PC-9 (cell line): ENCODE results near the gene SUGCT. TPM values are rescaled to one million over a fixed set of nuclear protein-coding genes. Genes with fewer than 3 reads are reported as not detected.

ENCODE experiments used
- BruUV-seq: library from RNA; stranded (reverse); fragments of 400-500 nt; replicated peaks from 2 replicates; lab custom pipeline; 2021; lab: Mats Ljungman, UMichigan
- CTCF ChIA-PET: fragments of 300-600 bp; sonication (Branson Sonifier 250); formaldehyde crosslinking; loops from one replicate; lab custom pipeline; 2022; ENCODE audit warnings: antibody characterized with exemption; lab: Charles Lee
- POLR2A ChIA-PET: fragments of 300-600 bp; sonication (Branson Sonifier 250); formaldehyde crosslinking; loops from one replicate; lab custom pipeline; 2022; ENCODE audit warnings: antibody characterized with exemption; ENCODE audit not compliant: unreplicated experiment; lab: Charles Lee
- DNase-seq, 2 experiments: peaks; one replicate each; pipeline versions ENCODE4 v3.0.0 to v3.0.0-alpha.2; 2015 to 2022; ENCODE audit warnings: mixed read lengths in 1 of 2
- H2AFZ ChIP-seq: fragments of 200-600 bp; sonication (generic); 2 replicates; pipeline ENCODE4 v1.8.1; 2017; ENCODE audit warnings: antibody characterized with exemption
- H3F3A ChIP-seq: fragments of 200-600 bp; sonication (generic); 2 replicates; pipeline ENCODE4 v1.8.1; 2017; ENCODE audit warnings: antibody characterized with exemption, mild to moderate bottlenecking, low read depth; ENCODE audit not compliant: insufficient read depth
- H3K27ac ChIP-seq: fragments of 200-600 bp; sonication (generic); 2 replicates; pipeline ENCODE4 v1.6.1; 2016; ENCODE audit warnings: mixed run types
- H3K27me3 ChIP-seq: fragments of 200-600 bp; sonication (generic); 2 replicates; pipeline ENCODE4 v1.6.1; 2016; ENCODE audit warnings: low read depth, mixed run types; ENCODE audit not compliant: insufficient read depth
- H3K36me3 ChIP-seq: fragments of 200-600 bp; sonication (generic); 2 replicates; pipeline ENCODE4 v1.6.1; 2016; ENCODE audit warnings: low read depth, mixed run types
- H3K4me1 ChIP-seq: fragments of 200-600 bp; sonication (generic); replicated peaks from 2 replicates; pipeline ENCODE4 v1.6.1; 2016; ENCODE audit warnings: mixed run types; ENCODE audit not compliant: insufficient read depth
- H3K4me2 ChIP-seq: fragments of 200-600 bp; sonication (generic); 2 replicates; pipeline ENCODE4 v1.6.1; 2017; ENCODE audit warnings: mixed run types
- H3K4me3 ChIP-seq: fragments of 200-600 bp; sonication (generic); 2 replicates; pipeline ENCODE4 v1.6.1; 2016; ENCODE audit warnings: mixed run types
- H3K79me2 ChIP-seq: fragments of 200-600 bp; sonication (generic); 2 replicates; pipeline ENCODE4 v1.6.1; 2017; ENCODE audit warnings: low read depth, mixed run types
- H3K9me2 ChIP-seq: fragments of 200-600 bp; sonication (generic); 2 replicates; pipeline ENCODE4 v1.8.1; 2017; ENCODE audit warnings: mild to moderate bottlenecking; ENCODE audit not compliant: insufficient read depth
- H3K9me3 ChIP-seq: fragments of 200-600 bp; sonication (generic); 2 replicates; pipeline ENCODE4 v1.8.1; 2016; ENCODE audit warnings: low read depth; ENCODE audit not compliant: insufficient read depth
- H4K20me1 ChIP-seq: fragments of 200-600 bp; sonication (generic); 2 replicates; pipeline ENCODE4 v1.8.1; 2017; ENCODE audit not compliant: insufficient read depth
- EZH2 ChIP-seq: fragments of 200-600 bp; sonication (generic); IDR thresholded peaks from 2 replicates; pipeline ENCODE4 v1.8.0; 2017; ENCODE audit warnings: antibody characterized with exemption, low read depth
- intact Hi-C: fragments of 100-400 bp; cut with micrococcal nuclease; formaldehyde crosslinking; loops from one replicate; pipeline ENCODE4 v1.10.0; 2022; ENCODE audit not compliant: unreplicated experiment
- total RNA-seq: library from RNA; stranded (reverse); gene quantifications from 2 replicates; pipeline ENCODE4 v1.2.3, GENCODE V29; 2021
- TF ChIP-seq, protein P1 (sequence below): fragments of 200-600 bp; sonication (generic); conservative IDR thresholded peaks from 2 replicates; pipeline ENCODE4 v1.6.1; 2017; ENCODE audit warnings: mixed run types, antibody characterized with exemption, mild to moderate bottlenecking, moderate library complexity

SUGCT gene
- total RNA-seq, 1 experiment from 2014 or later: 3.5 TPM

DNA sequence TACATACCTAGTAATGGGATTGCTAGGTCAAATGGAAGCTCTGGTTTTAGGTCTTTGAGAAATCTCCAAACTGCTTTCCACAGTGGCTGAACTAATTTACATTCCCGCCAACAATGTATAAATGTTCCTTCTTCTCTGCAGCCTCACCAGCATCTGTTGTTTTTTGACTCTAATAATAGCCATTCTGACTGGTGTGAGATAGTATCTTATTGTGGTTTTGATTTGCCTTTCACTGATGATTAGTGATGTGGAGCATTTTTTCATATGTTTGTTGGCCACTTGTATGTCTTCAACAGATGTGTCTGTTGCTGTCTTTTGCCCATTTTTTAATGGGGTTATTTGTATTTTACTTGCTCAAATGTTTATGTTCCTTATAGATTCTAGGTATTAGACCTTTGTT, 675.5 kb downstream of the SUGCT start:
- no peaks in the 10 kb centered on the region for H3K36me3 ChIP-seq
- H3F3A ChIP-seq: peaks cover 11% of the 10 kb centered on the region
- BruUV-seq: no TSS peak
- H3K79me2 ChIP-seq: no peaks in the 10 kb centered on the region
- H3K4me3 ChIP-seq: no peak overlapping the region
- H4K20me1 ChIP-seq: no peaks in the 10 kb centered on the region
- H3K27me3 ChIP-seq: no peaks in the 10 kb centered on the region
- peaks cover 15% of the 10 kb centered on the region for H3K4me1 ChIP-seq
- H3K27ac ChIP-seq: no peak overlapping the region
- TF ChIP-seq, protein P1, sequence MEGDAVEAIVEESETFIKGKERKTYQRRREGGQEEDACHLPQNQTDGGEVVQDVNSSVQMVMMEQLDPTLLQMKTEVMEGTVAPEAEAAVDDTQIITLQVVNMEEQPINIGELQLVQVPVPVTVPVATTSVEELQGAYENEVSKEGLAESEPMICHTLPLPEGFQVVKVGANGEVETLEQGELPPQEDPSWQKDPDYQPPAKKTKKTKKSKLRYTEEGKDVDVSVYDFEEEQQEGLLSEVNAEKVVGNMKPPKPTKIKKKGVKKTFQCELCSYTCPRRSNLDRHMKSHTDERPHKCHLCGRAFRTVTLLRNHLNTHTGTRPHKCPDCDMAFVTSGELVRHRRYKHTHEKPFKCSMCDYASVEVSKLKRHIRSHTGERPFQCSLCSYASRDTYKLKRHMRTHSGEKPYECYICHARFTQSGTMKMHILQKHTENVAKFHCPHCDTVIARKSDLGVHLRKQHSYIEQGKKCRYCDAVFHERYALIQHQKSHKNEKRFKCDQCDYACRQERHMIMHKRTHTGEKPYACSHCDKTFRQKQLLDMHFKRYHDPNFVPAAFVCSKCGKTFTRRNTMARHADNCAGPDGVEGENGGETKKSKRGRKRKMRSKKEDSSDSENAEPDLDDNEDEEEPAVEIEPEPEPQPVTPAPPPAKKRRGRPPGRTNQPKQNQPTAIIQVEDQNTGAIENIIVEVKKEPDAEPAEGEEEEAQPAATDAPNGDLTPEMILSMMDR: no peak
- TF ChIP-seq EZH2: no peak
- no peak for DNase-seq
- intact Hi-C loops: no loop called here
- POLR2A ChIA-PET: no interaction called here
- CTCF ChIA-PET: no interaction called here
- H3K9me2 ChIP-seq: no peaks in the 10 kb centered on the region
- H3K4me2 ChIP-seq: no peak overlapping the region
- peaks cover 20% of the 10 kb centered on the region for H3K9me3 ChIP-seq
- H2AFZ ChIP-seq: no peak overlapping the region

DNA sequence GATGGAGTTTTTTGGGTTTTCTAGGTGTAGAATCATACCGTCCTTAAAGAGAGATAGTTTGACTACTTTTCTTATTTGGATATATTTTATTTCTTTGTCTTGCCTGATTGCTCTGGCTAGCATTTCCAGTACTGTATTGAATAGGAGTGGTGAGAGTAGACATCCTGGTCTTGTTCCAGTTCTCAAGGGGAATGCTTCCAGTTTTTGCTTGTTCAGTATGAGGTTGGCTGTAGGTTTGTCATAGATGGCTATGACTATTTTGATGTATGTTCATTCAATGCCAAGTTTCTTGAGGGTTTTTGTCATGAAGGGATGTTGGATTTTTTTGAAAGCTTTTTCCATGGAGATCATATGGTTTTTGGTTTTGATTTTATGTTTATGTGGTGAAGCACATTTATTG, 676.9 kb downstream of the SUGCT start:
- CTCF ChIA-PET: no interaction called here
- no peaks in the 10 kb centered on the region for H3K36me3 ChIP-seq
- TF ChIP-seq EZH2: no peak
- TF ChIP-seq, protein P1: no peak

DNA sequence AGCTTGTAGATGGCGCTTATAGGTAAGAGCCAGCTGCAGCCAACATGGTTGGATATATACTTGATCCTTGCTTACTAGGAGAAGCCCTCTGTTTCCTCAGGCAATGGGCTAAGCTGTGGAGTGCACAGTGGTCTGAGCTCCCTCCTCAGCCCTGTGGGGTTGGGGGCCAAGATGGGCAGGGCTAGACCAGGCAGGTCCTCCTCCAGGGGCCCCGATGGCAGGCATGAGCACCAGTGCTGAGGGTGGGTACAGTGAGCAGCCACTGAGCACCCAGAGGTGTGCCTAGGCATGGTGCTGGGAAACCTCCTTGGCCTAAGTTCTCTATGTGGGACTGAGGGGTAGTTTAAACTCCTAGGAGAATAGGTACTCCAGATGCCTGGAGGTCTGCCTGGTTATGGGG, 680.2 kb downstream of the SUGCT start:
- CTCF ChIA-PET: no interaction called here
- intact Hi-C loops: no loop called here
- POLR2A ChIA-PET: no interaction called here
- no peaks in the 10 kb centered on the region for H3K9me2 ChIP-seq
- no peaks in the 10 kb centered on the region for H3F3A ChIP-seq
- H3K4me2 ChIP-seq: no peak overlapping the region
- no peaks in the 10 kb centered on the region for H3K36me3 ChIP-seq
- H3K9me3 ChIP-seq: peaks cover 23% of the 10 kb centered on the region
- no peak overlapping the region for H3K4me3 ChIP-seq
- H3K27me3 ChIP-seq: no peaks in the 10 kb centered on the region
- no peaks in the 10 kb centered on the region for H3K79me2 ChIP-seq
- H3K4me1 ChIP-seq: no peaks in the 10 kb centered on the region
- no peak overlapping the region for H2AFZ ChIP-seq
- no peak for TF ChIP-seq EZH2
- TF ChIP-seq, protein P1: no peak
- no peak for DNase-seq
- BruUV-seq: no TSS peak
- H3K27ac ChIP-seq: no peak overlapping the region
- no peaks in the 10 kb centered on the region for H4K20me1 ChIP-seq

More for the DNA sequence above, 676.9 kb downstream of the SUGCT start:
- BruUV-seq: no TSS peak
- Histone ChIP-seq H3K4me2 (no peak overlapping the region), H3K79me2 (no peaks in the 10 kb centered on the region), H3K9me2 (no peaks in the 10 kb centered on the region), H3K27ac (no peak overlapping the region), H3K4me1 (peaks cover 15% of the 10 kb centered on the region), H3K27me3 (no peaks in the 10 kb centered on the region), H3F3A (peaks cover 11% of the 10 kb centered on the region), H2AFZ (no peak overlapping the region), H4K20me1 (no peaks in the 10 kb centered on the region), H3K4me3 (no peak overlapping the region), H3K9me3 (peaks cover 20% of the 10 kb centered on the region)
- intact Hi-C loops: no loop called here
- POLR2A ChIA-PET: no interaction called here
- no peak for DNase-seq
